ENCODE measurements around the gene DDX20.

Gene DDX20

DNA sequence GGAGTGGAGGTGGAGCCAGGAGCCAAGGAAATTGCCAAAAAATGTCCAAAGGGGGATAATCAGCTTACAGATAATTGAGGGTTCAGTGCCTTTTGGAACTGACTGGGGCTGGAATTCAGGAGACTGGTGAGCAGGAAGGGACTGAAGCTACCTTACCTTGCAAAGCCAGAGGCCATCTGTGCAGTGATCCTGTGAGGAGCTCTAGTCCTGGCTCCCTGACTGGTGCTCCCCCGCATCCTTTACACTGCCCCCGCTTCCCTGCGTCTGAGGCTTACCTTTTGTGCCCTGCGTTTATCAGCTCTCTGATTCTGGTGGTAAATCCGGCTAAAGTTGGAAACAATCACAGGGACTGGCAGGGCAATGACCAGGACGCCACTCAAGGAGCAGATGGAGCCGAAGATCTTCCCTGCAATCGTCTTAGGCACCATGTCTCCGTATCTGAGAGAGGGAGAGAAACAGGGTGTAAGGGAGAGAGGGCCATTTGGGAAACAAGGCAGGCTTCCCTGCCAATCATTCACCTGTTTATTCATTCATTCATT is 31.0 kb downstream of the DDX20 start:
- TF ChIP-seq, protein P1, sequence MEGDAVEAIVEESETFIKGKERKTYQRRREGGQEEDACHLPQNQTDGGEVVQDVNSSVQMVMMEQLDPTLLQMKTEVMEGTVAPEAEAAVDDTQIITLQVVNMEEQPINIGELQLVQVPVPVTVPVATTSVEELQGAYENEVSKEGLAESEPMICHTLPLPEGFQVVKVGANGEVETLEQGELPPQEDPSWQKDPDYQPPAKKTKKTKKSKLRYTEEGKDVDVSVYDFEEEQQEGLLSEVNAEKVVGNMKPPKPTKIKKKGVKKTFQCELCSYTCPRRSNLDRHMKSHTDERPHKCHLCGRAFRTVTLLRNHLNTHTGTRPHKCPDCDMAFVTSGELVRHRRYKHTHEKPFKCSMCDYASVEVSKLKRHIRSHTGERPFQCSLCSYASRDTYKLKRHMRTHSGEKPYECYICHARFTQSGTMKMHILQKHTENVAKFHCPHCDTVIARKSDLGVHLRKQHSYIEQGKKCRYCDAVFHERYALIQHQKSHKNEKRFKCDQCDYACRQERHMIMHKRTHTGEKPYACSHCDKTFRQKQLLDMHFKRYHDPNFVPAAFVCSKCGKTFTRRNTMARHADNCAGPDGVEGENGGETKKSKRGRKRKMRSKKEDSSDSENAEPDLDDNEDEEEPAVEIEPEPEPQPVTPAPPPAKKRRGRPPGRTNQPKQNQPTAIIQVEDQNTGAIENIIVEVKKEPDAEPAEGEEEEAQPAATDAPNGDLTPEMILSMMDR (conservative IDR thresholded peaks at IDR 0.05; ENCODE audit: low read depth, low read length) = no peak
- no peak for DNase-seq (ENCODE audit: low read depth)
- H3K4me3 ChIP-seq (ENCODE audit: low read depth, low read length) = no peak overlapping the region

GRCh38 chr1:111789142-111789541 is 33.4 kb downstream of the DDX20 start:
- peak; percentile 10 for DNase-seq (ENCODE audit: low read depth)
- TF ChIP-seq, protein P1 (conservative IDR thresholded peaks at IDR 0.05; ENCODE audit: low read depth, low read length) = no peak
- H3K4me3 ChIP-seq (ENCODE audit: low read depth, low read length) = no peak overlapping the region

DNA sequence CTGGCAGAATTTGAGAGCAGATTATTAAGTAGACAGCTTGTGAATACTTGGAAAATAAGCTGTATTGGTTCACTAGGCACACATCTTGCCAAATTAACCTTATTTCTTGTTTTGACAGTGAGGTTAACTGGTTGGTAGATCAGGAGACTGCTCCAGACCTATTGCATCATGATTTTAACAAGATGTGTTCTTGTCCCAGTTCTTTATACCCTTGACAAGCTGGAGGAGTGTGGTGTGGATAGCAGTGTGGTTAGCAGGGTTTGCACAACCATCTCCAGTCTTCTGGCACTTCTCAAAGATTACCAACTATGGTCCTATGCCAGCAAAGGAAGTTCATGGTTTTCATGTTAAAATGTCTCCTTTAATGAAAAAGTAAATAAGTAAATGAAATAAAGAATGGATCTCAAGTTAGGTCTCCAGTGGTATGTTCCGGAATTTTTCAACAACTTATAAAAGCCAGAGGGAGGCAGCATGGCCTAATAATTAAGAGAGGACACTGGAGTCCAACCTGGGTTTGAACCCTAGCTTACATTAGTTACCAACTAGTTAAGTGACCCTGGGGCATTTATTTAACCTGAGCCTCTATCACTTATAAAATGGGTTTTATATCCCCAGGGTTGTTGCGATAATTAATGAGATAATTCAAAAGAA is 34.1 kb downstream of the DDX20 start:
- peak; percentile 25 for DNase-seq (ENCODE audit: low read depth)
- no peak overlapping the region for H3K4me3 ChIP-seq (ENCODE audit: low read depth, low read length)
- TF ChIP-seq, protein P1 (conservative IDR thresholded peaks at IDR 0.05; ENCODE audit: low read depth, low read length) = no peak

DNA sequence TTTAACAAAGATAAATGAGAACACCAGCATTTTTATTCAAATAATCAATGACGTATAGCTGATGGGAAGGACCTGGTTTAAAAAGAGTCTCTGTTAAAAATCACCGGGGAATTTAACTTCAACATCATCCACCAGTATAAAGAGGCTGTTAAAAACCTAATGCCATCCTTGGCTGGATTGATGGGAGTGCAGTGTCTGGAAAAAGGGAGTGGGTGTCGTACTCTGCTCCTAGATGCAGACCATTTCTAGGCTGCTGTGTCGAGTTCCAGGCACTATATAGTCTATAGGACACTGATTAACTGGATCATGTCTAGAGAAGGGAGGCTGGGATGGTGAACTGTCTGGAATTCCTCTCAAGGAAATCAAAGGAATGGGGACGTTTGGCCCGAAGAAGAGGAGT is 36.1 kb downstream of the DDX20 start:
- TF ChIP-seq, protein P1 (conservative IDR thresholded peaks at IDR 0.05; ENCODE audit: low read depth, low read length) = no peak

GRCh38 chr1:111792249-111792648 is 36.5 kb downstream of the DDX20 start:
- no peak overlapping the region for H3K4me3 ChIP-seq (ENCODE audit: low read depth, low read length)
- no peak for DNase-seq (ENCODE audit: low read depth)
- TF ChIP-seq, protein P1 (conservative IDR thresholded peaks at IDR 0.05; ENCODE audit: low read depth, low read length) = no peak

More for the DNA sequence above, 36.1 kb downstream of the DDX20 start:
- DNase-seq (ENCODE audit: low read depth) = no peak
- H3K4me3 ChIP-seq (ENCODE audit: low read depth, low read length) = no peak overlapping the region

GRCh38 chr1:111793923-111794322 is 38.2 kb downstream of the DDX20 start:
- TF ChIP-seq, protein P1 (conservative IDR thresholded peaks at IDR 0.05; ENCODE audit: low read depth, low read length) = no peak
- DNase-seq (ENCODE audit: low read depth) = no peak
- no peak overlapping the region for H3K4me3 ChIP-seq (ENCODE audit: low read depth, low read length)

DNA sequence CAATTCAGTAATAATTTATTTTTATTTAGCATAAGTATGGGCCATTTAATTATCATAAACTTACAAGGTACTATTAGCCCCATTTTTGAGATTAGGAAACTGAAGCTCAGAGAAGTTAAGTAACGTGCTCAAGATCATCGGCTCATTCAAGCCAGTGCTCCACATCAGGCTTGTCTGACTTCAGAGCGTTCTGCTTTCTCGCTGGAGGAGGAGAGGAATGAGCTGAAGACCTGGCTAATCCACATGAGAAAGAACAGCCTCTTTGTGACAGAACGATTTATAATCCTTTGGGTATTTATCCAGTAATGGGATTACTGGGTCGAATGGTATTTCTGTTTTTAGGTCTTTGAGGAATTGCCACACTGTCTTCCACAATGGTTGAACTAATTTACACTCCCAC is 39.7 kb downstream of the DDX20 start:
- H3K4me3 ChIP-seq (ENCODE audit: low read depth, low read length) = no peak overlapping the region
- no peak for DNase-seq (ENCODE audit: low read depth)
- TF ChIP-seq, protein P1 (conservative IDR thresholded peaks at IDR 0.05; ENCODE audit: low read depth, low read length) = no peak
